GM18499 (cell line): ENCODE measurements around the gene HAL.
A peak's percentile ranks its signal among the peaks of the same experiment; 100 is the strongest.

Source experiments
- ATAC-seq: cut with Tn5 transposase; IDR thresholded peaks from one replicate; pipeline ENCODE4 v1.9.1; 2021; ENCODE audit warnings: moderate number of reproducible peaks; ENCODE audit not compliant: insufficient read depth, unreplicated experiment

Gene HAL

GRCh38 chr12:95943330-95943842 is 52.8 kb downstream of the HAL start, which contains the start of gene AMDHD1:
Gene AMDHD1, plus strand, starts transcription at chr12:95943331. Its CDS starts 68 bp downstream, at chr12:95943399.
- peak; percentile 10 for ATAC-seq

DNA sequence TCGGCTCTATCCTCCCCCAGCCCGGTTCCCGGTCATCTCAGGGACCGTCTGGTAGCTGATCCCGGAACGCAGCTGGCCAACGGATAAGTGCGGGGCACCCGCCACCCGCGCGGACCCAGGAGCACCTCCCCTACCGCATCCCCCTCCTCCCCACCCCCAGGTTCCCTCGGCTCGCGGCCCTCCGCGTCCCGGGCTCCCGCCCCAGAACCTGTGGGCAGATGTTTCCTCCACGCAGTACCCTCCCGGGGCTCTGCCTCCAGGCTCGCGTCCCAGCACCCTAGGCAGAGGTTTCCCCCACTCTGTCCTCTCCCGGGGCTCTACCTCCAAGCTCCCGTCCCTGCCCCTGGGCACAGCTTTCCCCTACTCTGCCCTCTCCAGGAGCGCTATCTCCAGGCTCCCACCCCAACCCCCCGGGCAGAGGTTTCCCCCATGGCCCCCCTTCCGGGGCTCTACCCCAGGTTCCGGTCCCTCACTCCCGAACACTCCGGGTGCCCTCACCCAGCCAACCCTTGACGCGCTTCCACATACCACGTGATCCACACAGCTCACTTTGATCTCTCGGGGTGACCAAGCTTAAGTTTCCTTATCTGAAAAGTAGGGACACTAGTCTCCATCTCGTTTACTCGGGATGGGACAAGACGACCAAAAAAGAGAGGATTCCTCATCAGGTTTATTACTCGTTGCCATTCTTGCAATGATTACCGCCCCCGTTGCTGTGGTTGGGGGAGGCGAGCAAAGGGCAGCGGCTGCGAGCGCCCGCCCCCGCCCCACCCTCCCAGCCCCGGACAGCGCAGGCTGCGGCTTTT is 53.4 kb downstream of the HAL start, which contains the start of gene CCDC38:
Gene CCDC38 (minus strand): TSS at position 91 of the 806 bp plus-strand sequence. CDS start 6,105 bp downstream, outside the sequence.
- peak; percentile 94 for ATAC-seq

DNA sequence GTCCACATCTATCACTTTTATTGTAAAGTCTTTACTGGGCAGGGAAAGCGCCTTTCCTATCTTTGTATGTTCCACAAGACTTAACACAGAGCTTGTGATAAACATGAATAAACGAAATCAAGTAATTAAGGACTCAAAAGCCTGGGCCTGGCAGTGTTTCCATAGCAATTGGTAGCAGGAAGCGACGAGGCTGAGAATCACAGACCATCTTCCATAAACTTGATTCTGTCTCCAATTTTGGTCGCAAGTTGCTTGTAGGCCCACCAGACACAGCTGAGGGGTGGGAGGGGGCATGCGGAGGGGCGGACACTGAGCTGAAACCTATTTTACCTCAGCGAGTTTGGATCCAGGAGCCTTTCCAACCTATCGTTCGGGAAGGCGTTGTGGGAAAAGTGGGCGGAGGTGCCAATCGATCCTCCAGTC is 54.0 kb downstream of the HAL start:
- ATAC-seq: no peak

- no peak for ATAC-seq
Observed at GRCh38 chr12:95940514-95940913, 55.6 kb downstream of the HAL start.
